ENCODE measurements around the gene EIF3B.
"Not testable (repeated sequence)": the region's sequence is repeated elsewhere in the genome, so short reads cannot be mapped to it uniquely, and the experiment has no call there.

Gene EIF3B

DNA sequence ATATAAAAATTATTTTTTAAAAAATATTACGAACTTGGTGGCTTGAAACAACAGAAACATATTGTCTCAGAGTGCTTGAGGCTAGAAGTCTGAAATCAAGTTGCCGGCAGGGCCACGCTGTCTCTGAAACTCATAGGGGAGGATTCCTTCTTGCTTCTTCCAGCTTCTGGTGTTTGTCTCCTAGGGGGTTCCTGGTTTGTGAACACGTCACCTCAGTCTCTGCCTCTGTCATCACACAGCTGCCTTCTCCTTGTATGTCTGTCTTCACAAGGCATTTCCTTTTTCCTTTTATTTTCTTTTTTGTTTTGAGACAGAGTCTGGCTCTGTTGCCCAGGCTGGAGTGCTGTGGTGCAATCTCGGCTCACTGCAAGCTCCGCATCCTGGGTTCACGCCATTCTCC, 27.7 kb upstream of the EIF3B start:
- no peaks in the 10 kb centered on the region for H3K27me3 Mint-ChIP-seq
- H3K4me3 Mint-ChIP-seq, result no peak overlapping the region
- no peaks in the 10 kb centered on the region for H3K9me3 Mint-ChIP-seq
- H3K36me3 Mint-ChIP-seq, result no peaks in the 10 kb centered on the region
- no peak overlapping the region for H3K27ac Mint-ChIP-seq
- peaks cover 8% of the 10 kb centered on the region for H3K4me1 Mint-ChIP-seq
- no peak for ATAC-seq

DNA sequence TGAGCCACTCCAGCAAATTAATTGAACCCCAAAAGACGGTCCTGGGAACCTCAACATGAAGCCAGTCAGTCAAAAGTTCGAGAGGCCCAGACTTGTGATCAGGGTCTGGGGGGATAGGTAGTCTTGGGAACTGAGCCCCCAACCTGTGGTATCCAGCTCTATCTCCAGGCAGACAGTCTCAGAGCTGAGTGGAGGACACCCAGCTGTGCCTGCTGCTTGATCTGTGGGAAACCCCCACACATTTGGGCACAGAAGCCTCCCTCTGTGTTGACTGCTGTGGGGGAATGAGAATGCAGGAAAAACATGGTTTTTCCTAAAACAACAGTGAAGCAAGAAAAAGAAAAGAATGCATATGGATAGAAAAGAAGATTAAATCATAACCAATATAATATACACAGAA, 24.1 kb upstream of the EIF3B start:
- Mint-ChIP-seq H3K4me3 (no peak overlapping the region), H3K27ac (no peak overlapping the region), H3K9me3 (no peaks in the 10 kb centered on the region), H3K27me3 (no peaks in the 10 kb centered on the region), H3K4me1 (peaks cover under 1% of the 10 kb centered on the region), H3K36me3 (no peaks in the 10 kb centered on the region)
- ATAC-seq, result no peak

DNA sequence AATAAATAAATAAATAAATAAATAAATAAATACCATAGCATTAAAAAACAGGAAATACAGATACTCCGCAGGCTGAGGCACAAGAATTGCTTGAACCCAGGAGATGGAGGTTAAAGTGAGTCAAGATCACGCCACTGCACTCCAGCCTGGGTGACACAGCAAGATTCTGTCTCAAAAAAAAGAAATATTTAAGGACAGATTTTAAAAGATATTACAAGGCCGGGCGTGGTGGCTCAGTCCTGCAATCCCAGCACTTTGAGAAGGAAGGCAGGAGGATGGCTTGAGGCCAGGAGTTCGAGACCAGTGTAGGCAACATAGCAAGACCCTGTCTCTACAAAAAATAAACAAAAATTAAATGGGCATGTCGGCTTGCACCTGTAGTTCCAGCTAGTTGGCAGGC, 22.9 kb upstream of the EIF3B start:
- no peaks in the 10 kb centered on the region for H3K36me3 Mint-ChIP-seq
- H3K27me3 Mint-ChIP-seq, result no peaks in the 10 kb centered on the region
- no peaks in the 10 kb centered on the region for H3K9me3 Mint-ChIP-seq
- H3K4me3 Mint-ChIP-seq, result no peak overlapping the region
- no peak for ATAC-seq
- H3K4me1 Mint-ChIP-seq, result no peaks in the 10 kb centered on the region
- no peak overlapping the region for H3K27ac Mint-ChIP-seq

DNA sequence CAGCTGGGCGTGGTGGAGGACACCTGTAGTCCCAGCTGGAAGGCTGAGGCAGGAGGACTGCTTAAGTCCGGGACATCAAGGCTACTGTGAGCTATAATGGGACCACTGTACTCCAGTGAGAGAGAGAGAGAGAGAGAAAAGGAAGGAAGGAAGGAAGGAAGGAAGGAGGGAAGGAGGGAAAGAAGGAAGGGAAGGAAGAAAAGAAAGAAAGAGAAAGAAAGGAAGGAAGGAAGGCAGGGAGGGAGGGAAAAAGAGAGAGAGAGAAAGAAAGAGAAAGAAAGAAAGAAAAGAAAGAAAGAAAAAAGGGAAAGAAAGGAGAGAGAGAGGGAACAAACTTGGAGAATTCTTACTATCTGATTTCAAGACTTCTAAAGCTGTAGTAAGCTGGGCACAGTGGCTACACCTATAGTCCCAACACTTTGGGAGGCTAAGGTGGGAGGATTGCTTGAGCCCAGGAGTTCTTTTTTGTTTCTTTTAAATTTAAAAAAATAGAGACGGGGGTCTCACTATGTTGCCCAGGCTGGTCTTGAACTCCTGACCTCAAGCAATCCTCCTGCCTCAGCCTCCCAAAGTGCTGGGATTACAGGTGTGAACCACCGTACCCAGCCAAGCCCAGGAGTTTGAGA, 21.9 kb upstream of the EIF3B start:
- not testable (repeated sequence) for ATAC-seq, H3K4me3 Mint-ChIP-seq, H3K4me1 Mint-ChIP-seq, H3K9me3 Mint-ChIP-seq, H3K27ac Mint-ChIP-seq, H3K27me3 Mint-ChIP-seq, H3K36me3 Mint-ChIP-seq

DNA sequence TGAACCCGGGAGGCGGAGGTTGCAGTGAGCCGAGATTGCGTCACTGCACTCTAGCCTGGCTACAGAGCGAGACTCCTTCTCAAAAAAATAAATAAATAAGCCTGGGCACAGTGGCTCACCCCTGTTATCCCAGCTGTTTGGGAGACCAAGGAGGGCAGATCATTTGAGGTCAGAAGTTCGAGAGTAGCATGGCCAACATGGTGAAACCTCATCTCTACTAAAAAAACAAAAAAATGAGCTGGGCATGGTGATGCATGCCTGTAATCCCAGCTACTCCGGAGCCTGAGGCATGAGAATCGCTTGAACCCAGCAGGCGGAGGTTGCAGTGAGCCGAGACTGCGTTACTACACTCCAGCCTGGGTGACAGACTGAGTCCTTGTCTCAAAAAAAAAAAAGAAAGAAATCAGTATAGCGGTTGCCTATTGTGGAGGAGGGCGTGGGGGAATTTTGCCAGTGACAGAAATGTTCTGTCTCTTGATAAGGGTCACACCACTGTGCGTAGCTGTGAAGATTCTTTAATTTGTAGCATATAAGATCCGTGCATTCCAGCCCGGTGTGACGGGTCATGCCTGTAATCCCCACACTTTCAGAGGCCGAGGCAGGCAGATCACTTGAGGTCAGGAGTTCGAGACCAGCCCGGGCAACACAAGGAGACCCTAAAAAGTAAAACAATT, 17.9 kb upstream of the EIF3B start:
- no peak overlapping the region for H3K27ac Mint-ChIP-seq
- H3K4me3 Mint-ChIP-seq, result no peak overlapping the region
- no peaks in the 10 kb centered on the region for H3K27me3 Mint-ChIP-seq
- no peaks in the 10 kb centered on the region for H3K9me3 Mint-ChIP-seq
- no peaks in the 10 kb centered on the region for H3K4me1 Mint-ChIP-seq
- H3K36me3 Mint-ChIP-seq, result no peaks in the 10 kb centered on the region
- no peak for ATAC-seq

DNA sequence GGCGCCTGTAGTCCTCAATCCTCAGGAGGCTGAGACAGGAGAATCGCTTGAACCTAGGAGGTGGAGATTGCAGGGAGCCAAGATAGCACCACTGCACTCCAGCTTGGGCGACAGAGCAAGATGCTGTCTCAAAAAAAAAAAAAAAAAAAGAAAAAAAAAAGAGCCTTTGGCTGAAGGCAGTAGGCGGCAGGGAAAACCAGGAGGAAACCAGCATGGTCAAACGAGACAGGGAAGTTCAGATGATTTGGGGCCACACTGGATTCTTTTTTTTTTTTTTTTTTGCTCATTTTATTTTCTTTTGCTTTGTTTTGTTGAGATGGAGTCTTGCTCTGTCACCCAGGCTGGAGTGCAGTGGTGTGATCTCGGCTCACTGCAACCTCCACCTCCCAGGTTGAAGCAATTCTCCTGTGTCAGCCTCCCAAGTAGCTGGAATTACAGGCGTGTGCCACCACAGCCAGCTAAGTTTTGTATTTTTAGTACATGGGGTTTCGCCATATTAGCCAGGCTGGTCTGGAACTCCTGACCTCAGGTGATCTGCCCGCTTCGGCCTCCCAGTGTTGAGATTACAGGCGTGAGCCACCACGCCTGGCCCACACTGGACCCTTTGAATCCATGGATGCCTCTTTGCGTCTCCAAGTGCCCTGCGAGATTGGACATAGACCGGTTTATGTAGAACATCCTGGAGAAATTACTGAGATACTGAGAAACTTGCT, 7.1 kb upstream of the EIF3B start:
- H3K27ac Mint-ChIP-seq, result peak overlapping the region; percentile 75
- H3K27me3 Mint-ChIP-seq, H3K36me3 Mint-ChIP-seq, H3K4me3 Mint-ChIP-seq, H3K9me3 Mint-ChIP-seq: not testable (repeated sequence)
- peaks cover 11% of the 10 kb centered on the region for H3K4me1 Mint-ChIP-seq
- ATAC-seq, result peak; percentile 7

DNA sequence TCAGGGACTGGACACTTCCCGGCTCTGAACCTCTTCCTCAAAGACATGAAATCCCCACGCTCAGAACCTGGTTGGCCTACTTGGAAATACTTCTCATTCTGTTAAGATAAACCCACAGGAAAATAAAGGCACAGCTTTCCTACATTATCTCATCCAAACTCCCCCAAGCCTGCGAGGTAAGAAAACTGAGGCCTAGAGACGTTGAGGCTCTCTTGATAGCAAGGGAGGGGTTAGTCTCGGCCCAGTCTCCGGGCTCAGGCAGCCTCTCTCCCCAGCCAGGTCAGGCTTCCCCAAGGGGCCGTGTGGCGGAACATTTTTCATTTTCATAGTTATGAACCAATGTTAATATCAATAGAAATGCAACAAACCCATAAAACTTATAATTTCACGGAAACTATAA, 4.6 kb upstream of the EIF3B start:
- no peak for ATAC-seq
- Mint-ChIP-seq H3K4me1 (peaks cover 17% of the 10 kb centered on the region), H3K27me3 (no peaks in the 10 kb centered on the region), H3K9me3 (no peaks in the 10 kb centered on the region), H3K36me3 (no peaks in the 10 kb centered on the region), H3K4me3 (no peak overlapping the region), H3K27ac (peak overlapping the region; percentile 30)

DNA sequence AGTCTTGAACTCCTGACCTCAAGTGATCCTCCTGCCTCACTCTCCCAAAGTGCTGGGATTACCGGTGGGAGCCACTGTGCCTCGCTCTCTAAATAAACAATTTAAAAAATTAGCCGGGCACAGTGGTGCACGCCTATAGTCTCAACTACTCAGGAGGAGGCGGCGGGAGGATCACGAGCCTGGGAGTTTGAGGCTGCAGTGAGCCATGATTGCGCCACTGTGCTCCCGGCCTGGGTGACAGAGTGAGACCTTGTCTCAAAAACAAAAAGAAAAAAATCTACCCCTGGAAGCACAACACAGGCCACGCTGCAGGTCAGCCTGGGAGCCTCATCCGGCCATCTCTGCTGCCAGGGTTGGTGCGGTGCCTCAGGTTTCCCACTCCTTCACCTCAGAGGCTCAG, 3.8 kb upstream of the EIF3B start:
- no peak overlapping the region for H3K27ac Mint-ChIP-seq
- H3K27me3 Mint-ChIP-seq, result no peaks in the 10 kb centered on the region
- H3K4me1 Mint-ChIP-seq, result peaks cover 19% of the 10 kb centered on the region
- no peaks in the 10 kb centered on the region for H3K36me3 Mint-ChIP-seq
- no peak overlapping the region for H3K4me3 Mint-ChIP-seq
- no peak for ATAC-seq
- H3K9me3 Mint-ChIP-seq, result no peaks in the 10 kb centered on the region

DNA sequence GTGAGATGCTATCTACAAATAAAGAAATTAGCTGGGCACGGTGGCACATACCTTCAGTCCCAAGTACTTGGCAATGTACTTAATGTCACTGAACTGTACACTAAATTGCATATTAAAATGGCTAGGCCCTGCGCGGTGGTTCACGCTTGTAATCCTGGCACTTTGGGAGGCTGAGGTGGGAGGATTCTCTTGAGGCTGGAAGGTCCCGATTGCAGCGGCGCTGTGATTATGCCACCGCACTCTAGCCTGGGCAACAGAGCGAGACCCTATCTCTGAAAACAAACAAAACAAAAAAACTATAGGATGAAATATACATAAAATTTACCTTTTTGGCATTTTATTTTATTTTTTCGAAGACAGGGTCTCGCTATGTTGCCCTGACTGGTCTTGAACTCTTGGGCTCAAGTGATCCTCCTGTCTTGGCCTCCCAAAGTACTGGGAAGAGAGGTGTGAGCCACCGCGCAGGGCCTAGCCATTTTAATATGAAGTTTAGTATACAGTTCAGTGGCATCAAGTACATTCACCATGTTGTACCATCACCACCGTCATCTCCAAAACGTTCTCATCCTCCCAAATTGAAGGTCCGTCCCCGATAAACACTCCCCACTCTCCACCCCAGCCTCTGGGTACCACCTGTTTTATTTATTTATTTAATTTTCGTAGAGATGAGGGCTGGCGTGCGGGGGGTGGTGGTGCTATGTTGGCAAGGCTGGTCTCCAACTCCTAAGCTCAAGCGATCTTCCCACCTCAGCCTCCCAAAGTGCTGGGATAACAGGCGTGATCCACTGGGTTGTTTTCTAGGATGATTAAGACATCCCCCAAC, 1.3 kb upstream of the EIF3B start:
- H3K36me3 Mint-ChIP-seq, result peaks cover 8% of the 10 kb centered on the region
- ATAC-seq, result no peak

DNA sequence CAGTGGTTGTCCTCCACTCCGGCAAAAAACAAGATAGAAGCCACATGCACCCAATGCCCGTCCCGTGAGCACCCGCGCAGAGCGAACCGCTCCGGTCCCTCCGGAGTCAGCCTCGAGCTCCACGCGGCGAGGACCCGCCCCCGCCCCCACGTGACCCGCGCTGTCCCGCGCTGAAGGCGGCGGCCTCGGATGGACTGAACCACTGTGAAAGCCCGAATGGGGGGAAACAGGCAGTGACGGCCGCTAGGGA, 766 bp upstream of the EIF3B start:
- ATAC-seq, result peak; percentile 85
- Mint-ChIP-seq H3K9me3 (no peaks in the 10 kb centered on the region), H3K36me3 (peaks cover 8% of the 10 kb centered on the region), H3K4me3 (peak overlapping the region; percentile 82), H3K4me1 (peaks cover 29% of the 10 kb centered on the region), H3K27ac (peak overlapping the region; percentile 100), H3K27me3 (no peaks in the 10 kb centered on the region)

More for the DNA sequence above, 1.3 kb upstream of the EIF3B start:
- Mint-ChIP-seq H3K9me3 (no peaks in the 10 kb centered on the region), H3K27ac (peak overlapping the region; percentile 100), H3K4me3 (peak overlapping the region; percentile 82), H3K27me3 (no peaks in the 10 kb centered on the region), H3K4me1 (peaks cover 28% of the 10 kb centered on the region)

DNA sequence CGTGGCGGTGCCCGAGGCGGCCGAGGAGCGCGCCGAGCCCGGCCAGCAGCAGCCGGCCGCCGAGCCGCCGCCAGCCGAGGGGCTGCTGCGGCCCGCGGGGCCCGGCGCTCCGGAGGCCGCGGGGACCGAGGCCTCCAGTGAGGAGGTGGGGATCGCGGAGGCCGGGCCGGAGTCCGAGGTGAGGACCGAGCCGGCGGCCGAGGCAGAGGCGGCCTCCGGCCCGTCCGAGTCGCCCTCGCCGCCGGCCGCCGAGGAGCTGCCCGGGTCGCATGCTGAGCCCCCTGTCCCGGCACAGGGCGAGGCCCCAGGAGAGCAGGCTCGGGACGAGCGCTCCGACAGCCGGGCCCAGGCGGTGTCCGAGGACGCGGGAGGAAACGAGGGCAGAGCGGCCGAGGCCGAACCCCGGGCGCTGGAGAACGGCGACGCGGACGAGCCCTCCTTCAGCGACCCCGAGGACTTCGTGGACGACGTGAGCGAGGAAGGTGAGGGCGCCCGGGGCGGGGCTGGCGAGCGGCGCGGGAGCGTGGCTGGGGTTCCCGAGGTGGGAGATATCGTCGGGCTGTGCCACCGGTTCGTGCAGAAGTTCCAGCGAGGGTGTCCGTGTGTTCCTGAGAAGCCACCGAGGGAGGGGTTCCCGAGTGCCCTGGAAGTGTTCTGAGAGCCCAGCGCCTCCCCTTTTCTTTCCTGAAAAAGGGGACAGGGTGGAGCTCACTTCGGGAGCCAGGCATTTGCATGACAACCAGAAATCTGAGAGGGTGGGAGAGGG, 495 bp downstream of the EIF3B start:
- peaks cover 19% of the 10 kb centered on the region for H3K36me3 Mint-ChIP-seq
- H3K4me3 Mint-ChIP-seq, result peak overlapping the region; percentile 82
- ATAC-seq, result no peak
- no peaks in the 10 kb centered on the region for H3K9me3 Mint-ChIP-seq
- no peaks in the 10 kb centered on the region for H3K27me3 Mint-ChIP-seq
- peaks cover 41% of the 10 kb centered on the region for H3K4me1 Mint-ChIP-seq
- peak overlapping the region; percentile 100 for H3K27ac Mint-ChIP-seq

DNA sequence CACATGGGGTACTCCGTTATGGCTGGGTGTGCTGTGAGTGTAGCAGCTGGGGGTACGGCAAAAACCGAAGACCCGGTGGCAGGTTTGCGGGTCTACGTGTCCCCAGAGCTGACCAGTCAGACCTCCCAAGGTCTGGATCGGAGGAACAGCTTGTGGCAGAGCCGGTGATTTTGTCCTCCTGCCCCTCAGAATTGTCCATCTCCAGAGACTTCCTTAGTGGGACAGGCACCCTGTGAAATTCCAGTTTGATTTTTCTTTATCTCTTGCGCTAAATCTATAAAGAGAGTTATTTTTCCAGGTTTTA, 1.0 kb downstream of the EIF3B start:
- no peak for ATAC-seq
- H3K4me1 Mint-ChIP-seq, result peaks cover 46% of the 10 kb centered on the region
- no peaks in the 10 kb centered on the region for H3K9me3 Mint-ChIP-seq
- H3K4me3 Mint-ChIP-seq, result peak overlapping the region; percentile 78
- H3K27me3 Mint-ChIP-seq, result no peaks in the 10 kb centered on the region
- H3K36me3 Mint-ChIP-seq, result peaks cover 24% of the 10 kb centered on the region
- H3K27ac Mint-ChIP-seq, result peak overlapping the region; percentile 100

DNA sequence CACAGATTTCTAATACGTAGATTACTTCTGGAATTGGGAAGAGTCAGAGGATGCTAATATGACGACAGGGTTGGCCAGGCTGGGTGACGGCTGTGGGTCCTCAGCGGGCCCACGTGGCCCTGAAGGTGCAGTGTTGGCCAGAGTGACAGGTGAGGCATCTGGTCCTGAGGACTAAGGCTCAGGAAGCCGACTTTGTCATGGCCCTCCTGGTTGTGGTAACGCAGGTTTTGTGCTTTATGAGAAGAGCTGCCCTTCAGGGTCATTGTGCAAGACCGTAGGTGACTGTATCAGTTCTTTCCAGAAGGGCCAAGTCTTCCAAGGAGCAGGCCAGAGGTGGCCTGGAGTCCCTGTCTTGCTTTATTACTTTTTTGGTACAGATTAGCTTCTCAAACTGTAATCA, 2.5 kb downstream of the EIF3B start:
- peaks cover 29% of the 10 kb centered on the region for H3K36me3 Mint-ChIP-seq
- peaks cover 46% of the 10 kb centered on the region for H3K4me1 Mint-ChIP-seq
- no peak for ATAC-seq
- H3K27me3 Mint-ChIP-seq, result no peaks in the 10 kb centered on the region
- peak overlapping the region; percentile 31 for H3K27ac Mint-ChIP-seq
- no peaks in the 10 kb centered on the region for H3K9me3 Mint-ChIP-seq
- H3K4me3 Mint-ChIP-seq, result peak overlapping the region; percentile 21

DNA sequence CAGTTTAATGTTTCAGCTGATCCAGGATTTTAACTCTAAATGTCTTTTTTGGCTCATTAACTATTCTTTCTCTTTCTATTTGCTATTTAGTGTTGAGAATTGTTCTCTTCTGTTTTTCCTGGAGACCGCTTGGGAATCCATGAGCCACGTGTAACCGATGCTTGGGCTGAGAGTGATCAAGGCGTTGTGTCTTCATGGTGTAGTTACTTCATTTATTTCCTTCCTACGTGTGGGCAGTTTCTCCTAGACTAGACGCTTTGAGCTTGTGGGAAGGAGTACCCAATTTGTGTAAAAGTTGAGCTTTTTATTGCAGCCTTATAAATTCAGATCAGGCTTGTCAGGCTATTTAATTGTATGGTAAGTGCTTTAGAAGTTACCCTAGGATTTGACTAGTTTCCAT, 2.9 kb downstream of the EIF3B start:
- peak overlapping the region; percentile 1 for H3K4me3 Mint-ChIP-seq
- no peaks in the 10 kb centered on the region for H3K27me3 Mint-ChIP-seq
- peak overlapping the region; percentile 31 for H3K27ac Mint-ChIP-seq
- H3K36me3 Mint-ChIP-seq, result peaks cover 33% of the 10 kb centered on the region
- ATAC-seq, result no peak
- H3K4me1 Mint-ChIP-seq, result peaks cover 46% of the 10 kb centered on the region
- no peaks in the 10 kb centered on the region for H3K9me3 Mint-ChIP-seq

DNA sequence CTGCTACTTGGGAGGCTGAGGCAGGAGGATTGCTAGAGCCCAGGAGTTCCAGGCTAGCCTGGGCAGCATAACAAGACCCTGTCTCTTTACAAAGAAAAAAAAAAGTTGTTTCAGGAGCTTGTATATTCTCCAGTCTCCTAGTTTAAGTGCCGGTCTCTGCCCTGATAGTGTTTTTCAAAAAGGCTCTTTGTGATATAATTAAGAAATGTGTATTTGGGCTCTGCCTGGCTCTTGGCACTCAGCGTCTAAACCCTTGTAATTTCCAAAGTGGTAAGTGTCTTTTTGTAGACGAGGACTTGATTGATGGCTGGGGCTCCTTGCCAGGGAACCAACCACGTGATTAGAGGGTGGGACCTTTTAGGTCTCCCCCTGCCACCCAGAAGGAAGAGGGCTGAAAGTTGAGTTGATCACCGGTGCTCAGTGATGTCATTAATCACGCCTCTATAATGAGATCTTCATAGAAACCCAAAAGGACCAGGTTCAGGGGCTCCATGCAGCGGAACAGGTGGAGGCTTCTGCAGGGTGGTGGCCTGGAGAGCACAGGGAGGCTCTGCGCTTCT, 4.4 kb downstream of the EIF3B start:
- H3K4me3 Mint-ChIP-seq, result no peak overlapping the region
- peak overlapping the region; percentile 48 for H3K27ac Mint-ChIP-seq
- no peaks in the 10 kb centered on the region for H3K27me3 Mint-ChIP-seq
- no peak for ATAC-seq
- peaks cover 40% of the 10 kb centered on the region for H3K4me1 Mint-ChIP-seq
- peaks cover 48% of the 10 kb centered on the region for H3K36me3 Mint-ChIP-seq
- no peaks in the 10 kb centered on the region for H3K9me3 Mint-ChIP-seq
